Measurements from ENCODE around the gene PTPN11.

- TF ChIP-seq EZH2 (IDR thresholded peaks at IDR 0.05; ENCODE audit: low read depth, unreplicated experiment) (no peak), POLR2AphosphoS5 (IDR thresholded peaks at IDR 0.05; ENCODE audit: low read depth) (no peak), CTCF (conservative IDR thresholded peaks at IDR 0.05; ENCODE audit: low read depth in 2 of 2) (no peak), CREB1 (CRISPR knock-in tag; IDR thresholded peaks at IDR 0.05; ENCODE audit: low read depth) (no peak), ZNF331 (CRISPR knock-in tag; IDR thresholded peaks at IDR 0.05; ENCODE audit: low read depth) (no peak), EZH2phosphoT487 (IDR thresholded peaks at IDR 0.05; ENCODE audit: unreplicated experiment) (no peak), STAT1 (IDR thresholded peaks at IDR 0.05; ENCODE audit: unreplicated experiment) (no peak), NANOG (IDR thresholded peaks at IDR 0.05; ENCODE audit: borderline replicate concordance) (no peak), ZNF114 (CRISPR knock-in tag; IDR thresholded peaks at IDR 0.05) (no peak), JUNB (IDR thresholded peaks at IDR 0.05; ENCODE audit: unreplicated experiment) (no peak)
- TF ChIP-seq, protein P1, sequence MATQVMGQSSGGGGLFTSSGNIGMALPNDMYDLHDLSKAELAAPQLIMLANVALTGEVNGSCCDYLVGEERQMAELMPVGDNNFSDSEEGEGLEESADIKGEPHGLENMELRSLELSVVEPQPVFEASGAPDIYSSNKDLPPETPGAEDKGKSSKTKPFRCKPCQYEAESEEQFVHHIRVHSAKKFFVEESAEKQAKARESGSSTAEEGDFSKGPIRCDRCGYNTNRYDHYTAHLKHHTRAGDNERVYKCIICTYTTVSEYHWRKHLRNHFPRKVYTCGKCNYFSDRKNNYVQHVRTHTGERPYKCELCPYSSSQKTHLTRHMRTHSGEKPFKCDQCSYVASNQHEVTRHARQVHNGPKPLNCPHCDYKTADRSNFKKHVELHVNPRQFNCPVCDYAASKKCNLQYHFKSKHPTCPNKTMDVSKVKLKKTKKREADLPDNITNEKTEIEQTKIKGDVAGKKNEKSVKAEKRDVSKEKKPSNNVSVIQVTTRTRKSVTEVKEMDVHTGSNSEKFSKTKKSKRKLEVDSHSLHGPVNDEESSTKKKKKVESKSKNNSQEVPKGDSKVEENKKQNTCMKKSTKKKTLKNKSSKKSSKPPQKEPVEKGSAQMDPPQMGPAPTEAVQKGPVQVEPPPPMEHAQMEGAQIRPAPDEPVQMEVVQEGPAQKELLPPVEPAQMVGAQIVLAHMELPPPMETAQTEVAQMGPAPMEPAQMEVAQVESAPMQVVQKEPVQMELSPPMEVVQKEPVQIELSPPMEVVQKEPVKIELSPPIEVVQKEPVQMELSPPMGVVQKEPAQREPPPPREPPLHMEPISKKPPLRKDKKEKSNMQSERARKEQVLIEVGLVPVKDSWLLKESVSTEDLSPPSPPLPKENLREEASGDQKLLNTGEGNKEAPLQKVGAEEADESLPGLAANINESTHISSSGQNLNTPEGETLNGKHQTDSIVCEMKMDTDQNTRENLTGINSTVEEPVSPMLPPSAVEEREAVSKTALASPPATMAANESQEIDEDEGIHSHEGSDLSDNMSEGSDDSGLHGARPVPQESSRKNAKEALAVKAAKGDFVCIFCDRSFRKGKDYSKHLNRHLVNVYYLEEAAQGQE (IDR thresholded peaks at IDR 0.05; ENCODE audit: unreplicated experiment), result no peak
- TF ChIP-seq, protein P2, sequence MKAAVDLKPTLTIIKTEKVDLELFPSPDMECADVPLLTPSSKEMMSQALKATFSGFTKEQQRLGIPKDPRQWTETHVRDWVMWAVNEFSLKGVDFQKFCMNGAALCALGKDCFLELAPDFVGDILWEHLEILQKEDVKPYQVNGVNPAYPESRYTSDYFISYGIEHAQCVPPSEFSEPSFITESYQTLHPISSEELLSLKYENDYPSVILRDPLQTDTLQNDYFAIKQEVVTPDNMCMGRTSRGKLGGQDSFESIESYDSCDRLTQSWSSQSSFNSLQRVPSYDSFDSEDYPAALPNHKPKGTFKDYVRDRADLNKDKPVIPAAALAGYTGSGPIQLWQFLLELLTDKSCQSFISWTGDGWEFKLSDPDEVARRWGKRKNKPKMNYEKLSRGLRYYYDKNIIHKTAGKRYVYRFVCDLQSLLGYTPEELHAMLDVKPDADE (IDR thresholded peaks at IDR 0.05), result no peak
These were observed 47.8 kb upstream of the PTPN11 start for GRCh38 chr12:112370868-112371510.
